GM23338 (cell line): ENCODE results near the gene KSR2. TPM values are rescaled to one million over a fixed set of nuclear protein-coding genes. Genes with fewer than 3 reads are reported as not detected.

ENCODE experiments used
- ATAC-seq: fragments of 200-7000 bp; cut with Tn5 transposase; 3 replicates; pipeline ENCODE4 v1.9.1; 2020
- DNase-seq: peaks from one replicate; pipeline ENCODE4 v3.0.0-alpha.2; 2015; ENCODE audit warnings: low spot score
- H2AFZ ChIP-seq: fragments of 200-600 bp; sonication (generic); 2 replicates; pipeline ENCODE4 v1.8.0; 2016; ENCODE audit warnings: antibody characterized with exemption, mild to moderate bottlenecking, moderate library complexity
- H3F3A ChIP-seq: fragments of 200-600 bp; sonication (generic); replicated peaks from 2 replicates; pipeline ENCODE4 v1.8.0; 2017; ENCODE audit warnings: antibody characterized with exemption, mixed run types, low read depth
- H3K27ac ChIP-seq: fragments of 200-600 bp; sonication (generic); 2 replicates; pipeline ENCODE4 v1.6.1; 2016; ENCODE audit warnings: low read depth
- H3K27me3 ChIP-seq: fragments of 200-600 bp; sonication (generic); 2 replicates; pipeline ENCODE4 v1.8.0; 2016; ENCODE audit warnings: mild to moderate bottlenecking, mixed run types, moderate library complexity; ENCODE audit not compliant: insufficient read depth
- H3K36me3 ChIP-seq: fragments of 200-600 bp; sonication (generic); 2 replicates; pipeline ENCODE4 v1.8.0; 2016; ENCODE audit warnings: mild to moderate bottlenecking; ENCODE audit not compliant: insufficient read depth
- H3K4me1 ChIP-seq: fragments of 200-600 bp; sonication (generic); 2 replicates; pipeline ENCODE4 v1.8.0; 2016; ENCODE audit warnings: mild to moderate bottlenecking, moderate library complexity; ENCODE audit not compliant: insufficient read depth
- H3K4me2 ChIP-seq: fragments of 200-600 bp; sonication (generic); 2 replicates; pipeline ENCODE4 v1.7.1; 2017; ENCODE audit warnings: mixed run types
- H3K4me3 ChIP-seq: fragments of 200-600 bp; sonication (generic); 2 replicates; pipeline ENCODE4 v1.6.1; 2016; ENCODE audit warnings: mixed run types
- H3K79me2 ChIP-seq: fragments of 200-600 bp; sonication (generic); replicated peaks from 2 replicates; pipeline ENCODE4 v1.8.0; 2017; ENCODE audit warnings: mild to moderate bottlenecking; ENCODE audit not compliant: insufficient read depth
- H3K9me2 ChIP-seq: fragments of 200-600 bp; sonication (generic); 2 replicates; pipeline ENCODE4 v1.8.0; 2017; ENCODE audit not compliant: insufficient read depth
- H4K20me1 ChIP-seq: fragments of 200-600 bp; sonication (generic); replicated peaks from 2 replicates; pipeline ENCODE4 v1.8.0; 2017; ENCODE audit warnings: mild to moderate bottlenecking; ENCODE audit not compliant: insufficient read depth
- H3K27ac Mint-ChIP-seq: 2 replicates; pipeline ENCODE4 v1.8.0; 2020; ENCODE audit warnings: inconsistent platforms, mild to moderate bottlenecking, moderate library complexity, mixed read lengths
- H3K27me3 Mint-ChIP-seq: 3 replicates; pipeline ENCODE4 v1.8.0; 2022; ENCODE audit warnings: low read depth, mild to moderate bottlenecking, moderate library complexity, mixed read lengths, inconsistent platforms; ENCODE audit not compliant: insufficient read depth, poor library complexity
- H3K36me3 Mint-ChIP-seq: 3 replicates; pipeline ENCODE4 v1.8.0; 2021; ENCODE audit warnings: low read depth, mild to moderate bottlenecking, inconsistent platforms, moderate library complexity, mixed read lengths
- H3K4me1 Mint-ChIP-seq: 3 replicates; pipeline ENCODE4 v1.8.0; 2020; ENCODE audit warnings: mild to moderate bottlenecking, inconsistent platforms, mixed read lengths
- H3K4me3 Mint-ChIP-seq: 3 replicates; pipeline ENCODE4 v1.8.0; 2021; ENCODE audit warnings: moderate library complexity, mild to moderate bottlenecking, inconsistent platforms, mixed read lengths
- H3K9me3 Mint-ChIP-seq: 3 replicates; pipeline ENCODE4 v1.8.0; 2020; ENCODE audit warnings: moderate library complexity, mild to moderate bottlenecking, inconsistent platforms, mixed read lengths
- EZH2 ChIP-seq: fragments of 200-600 bp; sonication (generic); IDR thresholded peaks from one replicate; pipeline ENCODE4 v1.8.0; 2017; ENCODE audit warnings: antibody characterized with exemption, mild to moderate bottlenecking, low read depth; ENCODE audit not compliant: unreplicated experiment
- JUNB ChIP-seq: IDR thresholded peaks from one replicate; pipeline ENCODE4 v1.6.1; 2016; ENCODE audit warnings: antibody characterized with exemption; ENCODE audit not compliant: unreplicated experiment
- POLR2AphosphoS5 ChIP-seq: IDR thresholded peaks from 2 replicates; pipeline ENCODE4 v1.6.1; 2016; ENCODE audit warnings: antibody characterized with exemption, low read depth
- STAT1 ChIP-seq: IDR thresholded peaks from one replicate; pipeline ENCODE4 v1.6.1; 2016; ENCODE audit warnings: antibody characterized with exemption; ENCODE audit not compliant: unreplicated experiment
- ZNF114 ChIP-seq: fragments of 250-450 bp; sonication (Bioruptor Pico); IDR thresholded peaks from 2 replicates; pipeline ENCODE4 v1.5.0; 2020; ENCODE audit warnings: mild to moderate bottlenecking, moderate library complexity
- ZNF331 ChIP-seq: fragments of 250-450 bp; sonication (Bioruptor Pico); IDR thresholded peaks from 2 replicates; pipeline ENCODE4 v1.5.0; 2020; ENCODE audit warnings: low read depth, mild to moderate bottlenecking, moderate library complexity
- polyA plus RNA-seq: library from polyadenylated mRNA; unstranded; fragments of >200 nt; fragmentation: Nextera tagmentation; extraction: Ambion mirVana; gene quantifications from 2 replicates; pipeline ENCODE4 v1.2.1, GENCODE V29; 2016
- total RNA-seq: library from RNA; depleted of rRNA; stranded (reverse); fragments of >200 nt; shearing (Covaris generic); gene quantifications from 2 replicates; pipeline ENCODE4 v1.2.3, GENCODE V29; 2014
- TF ChIP-seq, protein P1 (sequence below): IDR thresholded peaks from one replicate; pipeline ENCODE4 v1.6.1; 2018; ENCODE audit warnings: antibody characterized with exemption; ENCODE audit not compliant: unreplicated experiment
- TF ChIP-seq, protein P2 (sequence below): IDR thresholded peaks from 2 replicates; pipeline ENCODE4 v1.6.1; 2016; ENCODE audit warnings: antibody characterized with exemption

Gene KSR2
- total and polyA plus RNA-seq, 2 experiments from 2014 or later = 1.1 to 2.7 TPM

DNA sequence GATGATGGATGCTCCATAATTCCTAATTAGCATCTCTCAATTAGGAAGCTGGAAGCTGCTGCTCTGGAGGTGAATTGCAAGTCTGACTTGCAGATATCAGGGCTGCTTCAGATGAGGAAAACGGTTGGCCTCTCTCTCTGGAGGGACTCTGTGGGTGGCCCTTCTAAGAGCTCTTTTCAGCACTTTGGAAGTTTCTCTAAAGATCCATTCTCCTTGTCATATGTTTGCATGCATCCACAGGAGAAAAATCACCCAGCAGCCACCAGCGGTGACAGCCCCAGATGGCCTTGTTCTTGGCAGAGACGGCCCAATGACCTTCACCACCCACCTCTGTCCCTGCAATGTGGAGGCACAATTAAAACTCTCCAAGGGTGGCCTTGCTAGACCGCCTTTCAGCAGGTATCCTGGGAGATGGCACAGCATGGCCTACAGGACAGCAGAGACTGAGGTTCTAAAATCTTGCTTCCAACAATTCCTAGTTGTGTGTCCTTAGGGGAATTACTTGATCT is 42.3 kb downstream of the KSR2 start (continued):
- TF ChIP-seq ZNF331 (CRISPR knock-in tag) (no peak), EZH2 (no peak), JUNB (no peak), STAT1 (no peak), POLR2AphosphoS5 (no peak)

DNA sequence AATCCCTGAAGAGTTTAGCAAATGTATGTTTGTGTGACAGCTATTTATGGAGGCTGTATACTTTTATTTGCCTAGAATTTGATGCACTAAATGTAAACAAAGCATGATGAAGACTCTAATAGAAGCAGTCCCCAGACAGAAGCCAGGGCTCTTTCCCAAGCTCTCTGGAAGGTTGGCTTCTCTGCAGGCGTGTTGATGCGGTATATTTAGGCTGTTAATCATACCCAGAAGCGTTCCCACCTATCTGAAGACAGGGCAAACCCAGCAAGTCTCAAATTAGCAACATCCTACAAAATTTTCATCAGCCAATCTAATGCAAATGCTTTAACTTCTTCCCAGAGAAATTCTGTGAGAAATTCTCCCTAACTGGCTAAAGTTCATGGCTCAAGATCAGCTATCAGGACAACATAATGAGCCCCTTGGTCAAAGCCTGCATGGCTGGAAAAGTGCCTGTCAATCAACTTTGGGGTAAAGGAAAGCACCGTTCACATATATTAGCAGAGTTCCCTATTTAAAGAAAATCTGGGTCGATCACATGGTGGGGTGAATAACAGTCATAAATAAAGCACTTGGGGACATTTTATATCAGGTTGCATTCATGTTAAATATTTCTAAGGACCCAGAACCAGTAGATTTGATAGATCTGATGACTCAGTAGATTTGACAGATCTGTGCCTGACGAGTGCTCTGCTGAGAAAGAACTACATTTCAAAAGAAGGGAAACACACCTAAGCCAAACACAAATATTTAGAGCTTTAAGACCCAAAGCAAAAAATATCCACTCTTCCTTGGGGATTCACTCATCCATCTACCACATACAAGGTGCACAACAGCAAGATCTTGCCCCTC is 46.6 kb downstream of the KSR2 start:
- H3K4me1 Mint-ChIP-seq = no peaks in the 10 kb centered on the region
- no peaks in the 10 kb centered on the region for H3K27me3 Mint-ChIP-seq
- Histone ChIP-seq H3K36me3 (no peaks in the 10 kb centered on the region), H4K20me1 (no peaks in the 10 kb centered on the region), H3K4me1 (no peaks in the 10 kb centered on the region), H2AFZ (no peak overlapping the region), H3K79me2 (no peaks in the 10 kb centered on the region), H3K4me3 (no peak overlapping the region), H3K4me2 (no peak overlapping the region), H3K27ac (no peak overlapping the region), H3F3A (no peaks in the 10 kb centered on the region), H3K9me2 (no peaks in the 10 kb centered on the region), H3K27me3 (no peaks in the 10 kb centered on the region)
- H3K27ac Mint-ChIP-seq = no peak overlapping the region
- no peaks in the 10 kb centered on the region for H3K9me3 Mint-ChIP-seq
- no peak overlapping the region for H3K4me3 Mint-ChIP-seq
- no peak for DNase-seq
- H3K36me3 Mint-ChIP-seq = no peaks in the 10 kb centered on the region
- no peak for ATAC-seq
- TF ChIP-seq, protein P1, sequence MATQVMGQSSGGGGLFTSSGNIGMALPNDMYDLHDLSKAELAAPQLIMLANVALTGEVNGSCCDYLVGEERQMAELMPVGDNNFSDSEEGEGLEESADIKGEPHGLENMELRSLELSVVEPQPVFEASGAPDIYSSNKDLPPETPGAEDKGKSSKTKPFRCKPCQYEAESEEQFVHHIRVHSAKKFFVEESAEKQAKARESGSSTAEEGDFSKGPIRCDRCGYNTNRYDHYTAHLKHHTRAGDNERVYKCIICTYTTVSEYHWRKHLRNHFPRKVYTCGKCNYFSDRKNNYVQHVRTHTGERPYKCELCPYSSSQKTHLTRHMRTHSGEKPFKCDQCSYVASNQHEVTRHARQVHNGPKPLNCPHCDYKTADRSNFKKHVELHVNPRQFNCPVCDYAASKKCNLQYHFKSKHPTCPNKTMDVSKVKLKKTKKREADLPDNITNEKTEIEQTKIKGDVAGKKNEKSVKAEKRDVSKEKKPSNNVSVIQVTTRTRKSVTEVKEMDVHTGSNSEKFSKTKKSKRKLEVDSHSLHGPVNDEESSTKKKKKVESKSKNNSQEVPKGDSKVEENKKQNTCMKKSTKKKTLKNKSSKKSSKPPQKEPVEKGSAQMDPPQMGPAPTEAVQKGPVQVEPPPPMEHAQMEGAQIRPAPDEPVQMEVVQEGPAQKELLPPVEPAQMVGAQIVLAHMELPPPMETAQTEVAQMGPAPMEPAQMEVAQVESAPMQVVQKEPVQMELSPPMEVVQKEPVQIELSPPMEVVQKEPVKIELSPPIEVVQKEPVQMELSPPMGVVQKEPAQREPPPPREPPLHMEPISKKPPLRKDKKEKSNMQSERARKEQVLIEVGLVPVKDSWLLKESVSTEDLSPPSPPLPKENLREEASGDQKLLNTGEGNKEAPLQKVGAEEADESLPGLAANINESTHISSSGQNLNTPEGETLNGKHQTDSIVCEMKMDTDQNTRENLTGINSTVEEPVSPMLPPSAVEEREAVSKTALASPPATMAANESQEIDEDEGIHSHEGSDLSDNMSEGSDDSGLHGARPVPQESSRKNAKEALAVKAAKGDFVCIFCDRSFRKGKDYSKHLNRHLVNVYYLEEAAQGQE = no peak
- no peak for TF ChIP-seq ZNF114 (CRISPR knock-in tag)

DNA sequence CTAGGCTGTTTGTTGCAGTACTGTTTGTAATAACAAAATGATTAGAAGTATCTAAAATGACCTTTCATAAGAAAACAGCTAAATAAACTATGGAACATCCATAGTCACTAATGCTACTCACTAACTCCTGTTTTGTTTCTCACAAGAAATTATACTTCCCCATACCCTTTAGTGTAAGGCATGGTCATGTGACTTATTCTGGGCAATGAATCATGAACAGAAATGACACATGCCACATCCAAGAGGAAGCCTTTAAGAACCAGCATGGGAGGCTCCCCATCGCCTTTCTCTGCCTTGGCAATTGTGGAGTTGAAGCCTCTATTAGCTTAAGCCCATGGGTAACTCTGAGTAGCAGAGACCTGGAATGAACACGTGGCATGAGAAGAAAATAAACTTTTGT is 49.3 kb downstream of the KSR2 start:
- no peak for DNase-seq
- H3K9me2 ChIP-seq = no peaks in the 10 kb centered on the region
- no peak overlapping the region for H3K4me3 Mint-ChIP-seq
- H3K4me3 ChIP-seq = no peak overlapping the region
- H3K27ac Mint-ChIP-seq = no peak overlapping the region
- no peak overlapping the region for H3K4me2 ChIP-seq
- no peaks in the 10 kb centered on the region for H3K27me3 ChIP-seq
- H3K36me3 Mint-ChIP-seq = no peaks in the 10 kb centered on the region
- no peak for ATAC-seq
- no peaks in the 10 kb centered on the region for H3F3A ChIP-seq
- no peak overlapping the region for H2AFZ ChIP-seq
- no peaks in the 10 kb centered on the region for H3K9me3 Mint-ChIP-seq
- H3K27ac ChIP-seq = no peak overlapping the region
- no peaks in the 10 kb centered on the region for H3K4me1 ChIP-seq
- H3K4me1 Mint-ChIP-seq = no peaks in the 10 kb centered on the region
- no peaks in the 10 kb centered on the region for H3K36me3 ChIP-seq
- H3K27me3 Mint-ChIP-seq = no peaks in the 10 kb centered on the region
- no peaks in the 10 kb centered on the region for H4K20me1 ChIP-seq
- TF ChIP-seq, protein P2, sequence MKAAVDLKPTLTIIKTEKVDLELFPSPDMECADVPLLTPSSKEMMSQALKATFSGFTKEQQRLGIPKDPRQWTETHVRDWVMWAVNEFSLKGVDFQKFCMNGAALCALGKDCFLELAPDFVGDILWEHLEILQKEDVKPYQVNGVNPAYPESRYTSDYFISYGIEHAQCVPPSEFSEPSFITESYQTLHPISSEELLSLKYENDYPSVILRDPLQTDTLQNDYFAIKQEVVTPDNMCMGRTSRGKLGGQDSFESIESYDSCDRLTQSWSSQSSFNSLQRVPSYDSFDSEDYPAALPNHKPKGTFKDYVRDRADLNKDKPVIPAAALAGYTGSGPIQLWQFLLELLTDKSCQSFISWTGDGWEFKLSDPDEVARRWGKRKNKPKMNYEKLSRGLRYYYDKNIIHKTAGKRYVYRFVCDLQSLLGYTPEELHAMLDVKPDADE = no peak
- TF ChIP-seq STAT1 = no peak
- no peak for TF ChIP-seq EZH2
- H3K79me2 ChIP-seq = no peaks in the 10 kb centered on the region
